ENCODE data around the gene TRRAP. TPM values are rescaled to one million over a fixed set of nuclear protein-coding genes. Genes with fewer than 3 reads are reported as not detected.

Gene TRRAP
- total and polyA plus RNA-seq, 2 of the 8 experiments (the other 6 are each of a cell fraction or from before 2014, with no cell fraction given): 21.7 to 48.6 TPM

GRCh38 chr7:98887038-98887437 is 8.7 kb downstream of the TRRAP start (continued):
- no peak for TF ChIP-seq CHD7 (IDR thresholded peaks at IDR 0.05; ENCODE audit: insufficient replicate concordance, low read length)
- TF ChIP-seq ATF2 (IDR thresholded peaks at IDR 0.05; ENCODE audit: low read length): no peak
- TF ChIP-seq EP300 (IDR thresholded peaks at IDR 0.05; ENCODE audit: borderline replicate concordance in 1 of 2, low read depth in 2 of 2, low read length in 2 of 2): no peak
- TF ChIP-seq E2F6 (IDR thresholded peaks at IDR 0.05): no peak
- no peak for TF ChIP-seq SP1 (IDR thresholded peaks at IDR 0.05; ENCODE audit: low read depth, low read length)
- TF ChIP-seq EZH2 (IDR thresholded peaks at IDR 0.05; ENCODE audit: low read depth, low read length, severe bottlenecking): no peak

All from H1 (cell line).